Activated CD8-positive, alpha-beta T cell treated with anti-CD3 and anti-CD28 coated beads for 36 hours (primary cell): ENCODE measurements around the gene GDI2. TPM values are rescaled to one million over a fixed set of nuclear protein-coding genes. Genes with fewer than 3 reads are reported as not detected.

Source experiments
- ATAC-seq: fragments of 200-7000 bp; cut with Tn5 transposase; one replicate; pipeline ENCODE4 v1.10.0; 2021; ENCODE audit warnings: mild to moderate bottlenecking, moderate library complexity
- CTCF ChIA-PET: fragments of 350-600 bp; sonication (Branson Sonifier 250); formaldehyde crosslinking; loops from one replicate; lab custom pipeline; 2021; ENCODE audit warnings: antibody characterized with exemption; lab: Charles Lee
- POLR2A ChIA-PET: fragments of 350-600 bp; sonication (Branson Sonifier 250); formaldehyde crosslinking; loops from one replicate; lab custom pipeline; 2021; ENCODE audit warnings: antibody characterized with exemption; lab: Charles Lee
- DNase-seq: peaks from one replicate; pipeline ENCODE4 v3.0.0-alpha.2; 2020
- H3K27ac Mint-ChIP-seq: one replicate; pipeline ENCODE4 v1.8.0; 2021; ENCODE audit warnings: mild to moderate bottlenecking, mixed read lengths
- H3K27me3 Mint-ChIP-seq: one replicate; pipeline ENCODE4 v1.8.0; 2021; ENCODE audit warnings: mixed read lengths
- H3K36me3 Mint-ChIP-seq: one replicate; pipeline ENCODE4 v1.8.0; 2021; ENCODE audit warnings: low read depth, mixed read lengths
- H3K4me1 Mint-ChIP-seq: one replicate; pipeline ENCODE4 v1.8.0; 2021; ENCODE audit warnings: low read depth, mixed read lengths
- H3K4me3 Mint-ChIP-seq: one replicate; pipeline ENCODE4 v1.8.0; 2021; ENCODE audit warnings: mild to moderate bottlenecking, moderate library complexity, mixed read lengths
- H3K9me3 Mint-ChIP-seq: one replicate; pipeline ENCODE4 v1.8.0; 2021; ENCODE audit warnings: mixed read lengths
- intact Hi-C: fragments of 100-400 bp; cut with micrococcal nuclease; formaldehyde crosslinking; loops from one replicate; pipeline ENCODE4 v1.10.0; 2022
- total RNA-seq, 2 experiments: library from RNA; stranded (reverse); gene quantifications; one replicate each; pipeline ENCODE4 v1.2.3, GENCODE V29; 2021
- TF ChIP-seq, protein P1 (sequence below): fragments of 200-600 bp; IDR thresholded peaks from one replicate; pipeline ENCODE4 v1.8.0; 2022; ENCODE audit warnings: antibody characterized with exemption, mild to moderate bottlenecking

Gene GDI2
- total RNA-seq, 2 experiments from 2014 or later = 288 to 291 TPM

GRCh38 chr10:5794236-5794635 lies 19.0 kb downstream of the GDI2 start:
- ChIA-PET CTCF (interaction anchor here (2.1 kb wide), 1 partner anchor 79 kb away, joined by 5 read pairs; no protein-coding TSS in a partner anchor), POLR2A (interaction anchor here (0.7 to 1.0 kb wide), 2 partner anchors 18 to 19 kb away, joined by 3 to 5 read pairs; partner anchors contain the start of gene GDI2)
- H3K27ac Mint-ChIP-seq = peak overlapping the region; percentile 83
- H3K4me3 Mint-ChIP-seq = no peak overlapping the region
- H3K36me3 Mint-ChIP-seq = peaks cover 54% of the 10 kb centered on the region
- ATAC-seq (no peak), DNase-seq (no peak)
- H3K4me1 Mint-ChIP-seq = peaks cover 13% of the 10 kb centered on the region
- no peaks in the 10 kb centered on the region for H3K9me3 Mint-ChIP-seq
- intact Hi-C loops = no loop called here
- H3K27me3 Mint-ChIP-seq = no peaks in the 10 kb centered on the region
- TF ChIP-seq, protein P1, sequence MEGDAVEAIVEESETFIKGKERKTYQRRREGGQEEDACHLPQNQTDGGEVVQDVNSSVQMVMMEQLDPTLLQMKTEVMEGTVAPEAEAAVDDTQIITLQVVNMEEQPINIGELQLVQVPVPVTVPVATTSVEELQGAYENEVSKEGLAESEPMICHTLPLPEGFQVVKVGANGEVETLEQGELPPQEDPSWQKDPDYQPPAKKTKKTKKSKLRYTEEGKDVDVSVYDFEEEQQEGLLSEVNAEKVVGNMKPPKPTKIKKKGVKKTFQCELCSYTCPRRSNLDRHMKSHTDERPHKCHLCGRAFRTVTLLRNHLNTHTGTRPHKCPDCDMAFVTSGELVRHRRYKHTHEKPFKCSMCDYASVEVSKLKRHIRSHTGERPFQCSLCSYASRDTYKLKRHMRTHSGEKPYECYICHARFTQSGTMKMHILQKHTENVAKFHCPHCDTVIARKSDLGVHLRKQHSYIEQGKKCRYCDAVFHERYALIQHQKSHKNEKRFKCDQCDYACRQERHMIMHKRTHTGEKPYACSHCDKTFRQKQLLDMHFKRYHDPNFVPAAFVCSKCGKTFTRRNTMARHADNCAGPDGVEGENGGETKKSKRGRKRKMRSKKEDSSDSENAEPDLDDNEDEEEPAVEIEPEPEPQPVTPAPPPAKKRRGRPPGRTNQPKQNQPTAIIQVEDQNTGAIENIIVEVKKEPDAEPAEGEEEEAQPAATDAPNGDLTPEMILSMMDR = no peak

DNA sequence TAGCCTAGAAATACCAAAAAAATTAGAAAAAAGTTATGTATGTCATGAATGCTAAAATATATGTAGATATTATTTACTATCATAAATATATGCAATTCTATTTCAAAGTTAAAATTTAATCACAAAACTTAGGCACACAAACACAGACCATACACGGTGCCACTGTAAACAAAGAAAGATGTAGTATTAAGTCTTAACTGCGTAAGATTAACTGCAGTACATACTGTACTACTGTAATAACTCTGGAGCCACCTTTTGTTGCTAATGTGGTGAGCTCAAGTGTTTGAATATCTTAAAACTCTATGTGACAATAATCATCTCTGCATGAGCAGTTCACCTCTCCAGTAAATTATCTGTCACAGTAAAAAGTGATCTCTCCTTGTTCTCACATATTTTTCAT lies 23.6 kb downstream of the GDI2 start:
- Mint-ChIP-seq H3K27ac (no peak overlapping the region), H3K4me3 (no peak overlapping the region), H3K36me3 (peaks cover 74% of the 10 kb centered on the region), H3K9me3 (peaks cover 3% of the 10 kb centered on the region), H3K27me3 (no peaks in the 10 kb centered on the region), H3K4me1 (peaks cover 17% of the 10 kb centered on the region)
- ChIA-PET CTCF (interaction anchor here (1.1 kb wide), 1 partner anchor 159 kb away, joined by 3 read pairs; no protein-coding TSS in a partner anchor), POLR2A (no interaction called here)
- no peak for DNase-seq
- TF ChIP-seq, protein P1 = no peak
- no peak for ATAC-seq
- intact Hi-C loops = no loop called here

DNA sequence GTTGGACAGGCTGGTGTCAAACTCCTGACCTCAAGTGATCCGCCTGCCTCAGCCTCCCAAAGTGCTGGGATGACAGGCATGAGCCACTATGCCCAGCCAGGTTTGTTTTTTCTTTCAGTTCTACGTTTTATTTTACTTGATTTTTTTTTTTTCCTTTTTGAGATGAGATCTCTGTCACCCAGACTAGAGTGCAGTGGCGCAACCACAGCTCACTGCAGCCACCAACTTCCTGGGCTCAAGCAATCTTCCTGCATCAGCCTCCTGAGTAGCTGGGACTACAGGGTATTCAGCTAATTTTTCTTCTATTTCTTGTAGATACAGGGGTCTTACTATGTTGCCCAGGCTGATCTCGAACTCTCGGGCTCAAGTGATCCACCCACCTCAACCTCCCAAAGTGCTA lies 24.3 kb downstream of the GDI2 start:
- DNase-seq (no peak), ATAC-seq (no peak)
- peaks cover 75% of the 10 kb centered on the region for H3K36me3 Mint-ChIP-seq
- no peaks in the 10 kb centered on the region for H3K27me3 Mint-ChIP-seq
- H3K4me1 Mint-ChIP-seq = peaks cover 19% of the 10 kb centered on the region
- peak overlapping the region; percentile 11 for H3K27ac Mint-ChIP-seq
- intact Hi-C loops = no loop called here
- H3K9me3 Mint-ChIP-seq = peaks cover 5% of the 10 kb centered on the region
- no peak overlapping the region for H3K4me3 Mint-ChIP-seq
- ChIA-PET CTCF (interaction anchor here (1.1 to 1.6 kb wide), 2 partner anchors 9 to 158 kb away, joined by 3 to 5 read pairs; no protein-coding TSS in a partner anchor), POLR2A (interaction anchor here (1.4 kb wide), 1 partner anchor 24 kb away, joined by 5 read pairs; the partner anchor contains the start of gene GDI2)
- TF ChIP-seq, protein P1 = no peak

- TF ChIP-seq, protein P1 = no peak
- H3K4me1 Mint-ChIP-seq = peaks cover 43% of the 10 kb centered on the region
- CTCF ChIA-PET = interaction anchor here (1.3 kb wide), 1 partner anchor 160 kb away, joined by 4 read pairs; no protein-coding TSS in a partner anchor
- POLR2A ChIA-PET = interaction anchor here (0.6 kb wide), 2 partner anchors 8 to 21 kb away, joined by 3 read pairs; no protein-coding TSS in a partner anchor
- H3K27ac Mint-ChIP-seq = peak overlapping the region; percentile 28
- ATAC-seq (no peak), DNase-seq (no peak)
- no peak overlapping the region for H3K4me3 Mint-ChIP-seq
- H3K9me3 Mint-ChIP-seq = peaks cover 12% of the 10 kb centered on the region
- H3K27me3 Mint-ChIP-seq = no peaks in the 10 kb centered on the region
- intact Hi-C loops = no loop called here
- H3K36me3 Mint-ChIP-seq = peaks cover 77% of the 10 kb centered on the region
These were observed 29.9 kb downstream of the GDI2 start for GRCh38 chr10:5783300-5783699.

GRCh38 chr10:5782174-5782573 lies 31.1 kb downstream of the GDI2 start:
- DNase-seq (no peak), ATAC-seq (no peak)
- TF ChIP-seq, protein P1 = no peak
- intact Hi-C loops = no loop called here
- CTCF ChIA-PET = no interaction called here
- H3K36me3 Mint-ChIP-seq = peaks cover 80% of the 10 kb centered on the region
- POLR2A ChIA-PET = no interaction called here
- peaks cover 15% of the 10 kb centered on the region for H3K9me3 Mint-ChIP-seq
- peak overlapping the region; percentile 66 for H3K27ac Mint-ChIP-seq
- H3K27me3 Mint-ChIP-seq = no peaks in the 10 kb centered on the region
- no peak overlapping the region for H3K4me3 Mint-ChIP-seq
- H3K4me1 Mint-ChIP-seq = peaks cover 48% of the 10 kb centered on the region
